Mammary epithelial cell (primary cell): ENCODE data around the gene OR9Q1.

ENCODE experiments used
- EZH2 ChIP-seq: IDR thresholded peaks from 2 replicates; pipeline ENCODE4 v1.6.1; 2012; ENCODE audit warnings: low read length, inconsistent platforms, borderline replicate concordance
- TF ChIP-seq, protein P1 (sequence below), 2 donors: IDR thresholded peaks in 1 of 2; conservative IDR thresholded peaks in 1 of 2; 2 replicates each; pipeline ENCODE4 v1.5.1; 2011 to 2012; ENCODE audit warnings: inconsistent platforms in 2 of 2, low read length in 2 of 2, mild to moderate bottlenecking in 2 of 2, control low read depth in 1 of 2, low read depth in 1 of 2; ENCODE audit not compliant: insufficient read depth in 1 of 2; ENCODE audit errors: extremely low read depth in 1 of 2

DNA sequence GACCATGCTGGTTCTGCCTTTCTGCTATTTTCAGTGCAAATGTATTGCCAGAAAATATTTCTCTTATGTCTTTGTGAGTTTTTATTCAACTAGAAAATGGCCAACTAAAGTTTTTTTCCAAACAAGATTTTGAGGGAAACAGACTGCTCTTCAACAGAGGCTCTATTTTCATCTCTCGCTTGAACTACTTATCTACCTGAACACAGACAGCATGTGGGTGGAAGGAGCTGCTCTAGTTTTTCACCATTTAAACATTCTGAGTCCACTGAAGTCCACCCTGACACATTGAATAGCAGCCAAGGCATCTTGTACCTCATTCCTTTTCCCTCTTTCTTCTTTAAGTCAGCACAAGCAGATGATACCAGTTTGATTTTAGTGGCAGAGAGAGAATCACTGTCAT lies 111.5 kb downstream of the OR9Q1 start:
- no peak for TF ChIP-seq EZH2
- TF ChIP-seq, protein P1, sequence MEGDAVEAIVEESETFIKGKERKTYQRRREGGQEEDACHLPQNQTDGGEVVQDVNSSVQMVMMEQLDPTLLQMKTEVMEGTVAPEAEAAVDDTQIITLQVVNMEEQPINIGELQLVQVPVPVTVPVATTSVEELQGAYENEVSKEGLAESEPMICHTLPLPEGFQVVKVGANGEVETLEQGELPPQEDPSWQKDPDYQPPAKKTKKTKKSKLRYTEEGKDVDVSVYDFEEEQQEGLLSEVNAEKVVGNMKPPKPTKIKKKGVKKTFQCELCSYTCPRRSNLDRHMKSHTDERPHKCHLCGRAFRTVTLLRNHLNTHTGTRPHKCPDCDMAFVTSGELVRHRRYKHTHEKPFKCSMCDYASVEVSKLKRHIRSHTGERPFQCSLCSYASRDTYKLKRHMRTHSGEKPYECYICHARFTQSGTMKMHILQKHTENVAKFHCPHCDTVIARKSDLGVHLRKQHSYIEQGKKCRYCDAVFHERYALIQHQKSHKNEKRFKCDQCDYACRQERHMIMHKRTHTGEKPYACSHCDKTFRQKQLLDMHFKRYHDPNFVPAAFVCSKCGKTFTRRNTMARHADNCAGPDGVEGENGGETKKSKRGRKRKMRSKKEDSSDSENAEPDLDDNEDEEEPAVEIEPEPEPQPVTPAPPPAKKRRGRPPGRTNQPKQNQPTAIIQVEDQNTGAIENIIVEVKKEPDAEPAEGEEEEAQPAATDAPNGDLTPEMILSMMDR (conservative IDR thresholded peaks at IDR 0.05 in 1 of 2, IDR thresholded peaks at IDR 0.05 in 1 of 2; ENCODE audit: extremely low read depth in 1 of 2, insufficient read depth in 1 of 2, low read depth in 1 of 2, low read length in 2 of 2): no peak
